ENCODE results near the gene PCID2.
"Not testable (repeated sequence)": the region's sequence is repeated elsewhere in the genome, so short reads cannot be mapped to it uniquely, and the experiment has no call there.

PCID2 gene

DNA sequence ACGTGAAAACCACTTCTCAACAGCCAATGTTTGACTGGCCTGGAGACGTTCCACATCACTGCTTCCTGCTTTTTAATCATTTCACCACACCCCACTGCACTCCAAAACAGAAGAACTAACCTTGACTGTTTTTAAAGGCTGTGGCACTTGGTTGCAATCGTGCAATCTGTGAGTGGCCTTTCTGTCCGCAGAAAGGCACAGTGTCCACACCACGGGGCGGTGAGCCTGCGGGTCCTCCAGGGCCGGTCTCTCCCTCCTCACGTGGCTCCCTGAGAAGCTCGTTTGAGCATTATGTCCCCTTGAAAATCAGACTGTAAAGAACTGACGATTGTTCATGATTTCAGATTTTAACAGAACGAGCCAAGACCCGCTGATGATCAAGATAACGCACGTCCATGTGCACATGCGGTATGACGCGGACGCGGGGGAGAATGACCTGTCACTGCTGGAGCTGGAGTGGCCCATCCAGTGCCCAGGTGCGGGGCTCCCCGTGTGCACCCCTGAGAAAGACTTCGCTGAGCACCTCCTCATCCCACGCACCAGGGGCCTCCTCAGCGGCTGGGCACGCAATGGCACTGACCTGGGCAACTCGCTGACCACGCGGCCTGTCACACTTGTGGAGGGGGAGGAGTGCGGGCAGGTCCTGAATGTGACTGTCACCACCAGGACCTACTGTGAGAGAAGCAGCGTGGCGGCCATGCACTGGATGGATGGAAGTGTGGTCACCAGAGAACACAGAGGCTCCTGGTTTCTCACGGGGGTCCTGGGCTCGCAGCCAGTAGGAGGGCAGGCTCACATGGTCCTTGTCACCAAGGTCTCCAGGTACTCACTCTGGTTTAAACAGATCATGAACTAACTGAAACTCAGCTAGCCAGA is 37.0 kb downstream of the PCID2 start:
- intact Hi-C loops (cut with DNase I) = no loop called here
- DNase-seq = no peak

DNA sequence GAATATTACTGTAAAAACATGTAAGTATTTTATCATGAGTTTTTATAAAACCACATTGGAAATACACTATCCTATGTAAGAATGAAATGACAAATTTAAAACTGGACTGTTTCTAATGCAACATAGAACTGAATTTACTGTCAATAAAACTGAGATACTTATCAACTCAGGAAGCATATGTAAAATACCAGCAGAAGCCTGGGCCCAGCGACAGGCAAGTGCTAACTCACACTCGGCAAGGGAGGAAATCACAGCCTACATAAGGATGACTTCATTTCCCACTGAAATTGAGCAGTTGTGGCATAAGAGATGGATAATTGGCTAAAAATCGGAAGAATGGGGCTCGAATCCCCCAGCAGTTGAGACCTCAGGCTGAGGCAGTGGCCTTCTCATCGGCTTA is 38.0 kb downstream of the PCID2 start:
- intact Hi-C loops (cut with DNase I) = no loop called here
- no peak for DNase-seq

DNA sequence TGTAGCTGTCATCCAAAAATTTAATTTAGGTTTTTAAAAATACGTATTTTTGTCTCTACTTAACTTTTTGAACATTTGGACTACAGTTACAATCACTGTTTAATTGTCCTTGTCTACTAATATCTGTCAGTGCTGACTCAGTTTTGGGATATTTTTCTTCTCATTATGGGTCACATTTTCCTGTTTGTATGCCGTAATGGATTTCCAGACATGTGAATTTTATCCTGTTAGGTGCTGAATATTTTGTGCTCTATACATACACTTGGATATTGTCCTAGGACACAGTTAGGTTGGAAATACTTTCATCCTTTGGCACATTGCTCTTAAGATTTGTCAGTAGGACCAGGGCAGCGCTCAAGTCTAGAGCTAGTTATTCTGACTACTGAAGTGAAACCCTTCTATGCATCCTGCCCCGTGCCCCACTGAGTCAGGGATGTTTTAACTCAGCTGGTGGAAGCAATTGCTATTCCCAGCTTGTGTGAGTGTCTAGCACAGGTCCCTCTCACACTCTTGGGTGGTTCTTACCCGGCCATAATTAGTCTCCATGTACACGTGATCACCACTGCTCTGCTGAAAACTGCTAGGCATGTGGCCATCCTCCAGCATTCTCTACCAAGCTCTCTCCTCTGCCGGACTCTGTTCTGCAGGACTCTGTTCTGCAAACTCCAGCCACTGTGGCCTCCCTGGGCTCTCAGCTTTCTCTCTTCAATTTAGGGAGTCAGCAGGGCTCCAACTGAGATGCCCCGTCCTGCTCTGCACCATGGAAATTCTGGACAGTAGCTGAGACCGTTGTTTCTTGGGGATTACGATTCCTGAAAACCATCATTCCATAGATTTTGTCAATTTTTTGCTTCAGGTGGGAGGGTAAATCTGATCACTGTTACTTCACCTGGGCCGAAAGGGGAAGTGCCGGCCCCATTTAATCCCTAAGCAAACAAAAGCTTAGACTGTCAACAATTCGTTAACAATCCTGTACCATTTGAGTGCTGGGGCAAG is 38.9 kb downstream of the PCID2 start:
- no peak for DNase-seq

DNA sequence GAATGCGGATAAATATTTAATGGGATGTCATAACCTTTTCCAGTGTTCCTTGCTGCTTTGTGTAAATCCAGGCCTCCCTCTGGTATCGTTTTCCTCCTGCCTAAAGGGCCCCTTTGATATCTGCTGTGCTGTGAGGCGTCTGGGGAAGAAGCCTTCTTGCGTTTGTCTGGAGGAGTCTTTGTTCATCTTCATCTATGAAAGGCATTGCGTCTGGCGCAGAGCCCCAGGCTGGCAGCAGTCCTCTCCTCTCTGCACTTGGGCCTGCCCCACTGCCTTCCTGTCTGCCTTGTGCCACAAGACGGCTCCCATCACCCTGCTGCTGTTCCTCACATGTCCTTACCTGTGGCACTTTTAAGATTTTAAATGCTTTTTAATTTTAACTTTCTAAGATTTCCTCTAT is 40.3 kb downstream of the PCID2 start:
- intact Hi-C loops (cut with DNase I) = no loop called here
- no peak for DNase-seq

More for the DNA sequence above, 38.9 kb downstream of the PCID2 start:
- intact Hi-C loops (cut with DNase I) = no loop called here

- intact Hi-C loops (cut with DNase I) = no loop called here
- DNase-seq = no peak
Measured at GRCh38 chr13:113167575-113167974, 40.9 kb downstream of the PCID2 start.

- peak in 1 of 42 donors; percentile 2 for DNase-seq
- intact Hi-C loops (cut with DNase I) = no loop called here
Measured at GRCh38 chr13:113167155-113167554, 41.3 kb downstream of the PCID2 start.

DNA sequence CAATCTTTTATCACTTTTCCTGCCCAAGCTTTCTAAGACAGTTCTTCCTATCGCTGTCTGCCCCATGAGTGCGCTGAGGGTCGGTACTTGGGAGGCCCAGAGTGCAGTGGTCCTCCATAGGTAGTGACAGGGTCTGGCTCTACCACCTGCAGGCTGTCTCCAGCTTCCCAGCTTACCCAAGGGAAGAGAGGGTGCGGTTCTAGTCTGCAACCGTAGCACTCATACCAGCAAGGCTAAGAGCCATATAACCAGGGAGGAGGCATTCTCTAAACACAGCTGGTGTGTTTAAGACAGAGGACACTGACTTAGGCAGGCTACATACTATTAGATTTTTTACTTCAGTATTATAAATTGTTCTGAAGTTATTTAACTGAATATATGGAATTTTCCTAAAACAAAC is 41.8 kb downstream of the PCID2 start:
- intact Hi-C loops (cut with DNase I) = no loop called here
- peak in 1 of 42 donors; percentile 3 for DNase-seq

DNA sequence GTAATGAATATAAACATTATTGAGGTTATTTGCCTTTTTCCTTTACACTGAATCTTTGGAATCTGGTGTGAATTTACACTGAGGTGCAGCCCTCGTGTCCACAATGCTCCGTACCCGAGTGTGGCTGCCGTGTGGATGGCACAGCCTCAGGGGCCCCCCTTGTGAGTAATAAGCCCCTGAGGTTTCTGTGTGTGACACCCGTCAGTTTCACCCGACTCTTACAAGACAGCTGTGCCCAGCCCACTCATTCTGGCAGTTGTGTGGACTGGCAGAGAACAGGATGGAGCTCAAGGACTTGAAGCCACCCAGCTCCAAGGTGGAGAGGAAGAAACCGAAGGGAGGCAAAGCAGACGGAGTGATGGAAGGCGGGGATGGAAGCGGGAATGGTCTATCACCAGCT is 42.2 kb downstream of the PCID2 start:
- DNase-seq = peak in 1 of 42 donors; percentile 9
- intact Hi-C loops (cut with DNase I) = no loop called here

DNA sequence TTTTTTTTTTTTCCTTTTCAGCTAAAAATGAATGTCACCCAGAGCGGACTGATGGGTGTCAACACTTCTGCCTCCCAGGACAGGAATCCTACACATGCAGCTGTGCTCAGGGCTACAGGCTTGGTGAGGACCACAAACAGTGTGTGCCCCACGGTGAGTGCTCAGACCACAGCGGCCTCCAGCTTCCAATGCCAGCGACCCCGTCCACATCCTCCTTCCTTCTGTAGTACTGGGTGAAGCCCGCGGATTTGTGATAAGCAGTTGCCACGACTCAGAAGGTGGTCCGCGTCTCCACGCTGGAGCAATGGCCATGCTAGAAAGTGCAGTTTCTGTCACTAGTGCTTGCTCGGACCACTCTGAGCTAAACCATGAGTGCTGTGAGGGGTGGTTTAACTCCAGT is 44.0 kb downstream of the PCID2 start:
- peak in 2 of 42 donors; percentile 23 to 26 for DNase-seq
- intact Hi-C loops (cut with DNase I) = no loop called here

DNA sequence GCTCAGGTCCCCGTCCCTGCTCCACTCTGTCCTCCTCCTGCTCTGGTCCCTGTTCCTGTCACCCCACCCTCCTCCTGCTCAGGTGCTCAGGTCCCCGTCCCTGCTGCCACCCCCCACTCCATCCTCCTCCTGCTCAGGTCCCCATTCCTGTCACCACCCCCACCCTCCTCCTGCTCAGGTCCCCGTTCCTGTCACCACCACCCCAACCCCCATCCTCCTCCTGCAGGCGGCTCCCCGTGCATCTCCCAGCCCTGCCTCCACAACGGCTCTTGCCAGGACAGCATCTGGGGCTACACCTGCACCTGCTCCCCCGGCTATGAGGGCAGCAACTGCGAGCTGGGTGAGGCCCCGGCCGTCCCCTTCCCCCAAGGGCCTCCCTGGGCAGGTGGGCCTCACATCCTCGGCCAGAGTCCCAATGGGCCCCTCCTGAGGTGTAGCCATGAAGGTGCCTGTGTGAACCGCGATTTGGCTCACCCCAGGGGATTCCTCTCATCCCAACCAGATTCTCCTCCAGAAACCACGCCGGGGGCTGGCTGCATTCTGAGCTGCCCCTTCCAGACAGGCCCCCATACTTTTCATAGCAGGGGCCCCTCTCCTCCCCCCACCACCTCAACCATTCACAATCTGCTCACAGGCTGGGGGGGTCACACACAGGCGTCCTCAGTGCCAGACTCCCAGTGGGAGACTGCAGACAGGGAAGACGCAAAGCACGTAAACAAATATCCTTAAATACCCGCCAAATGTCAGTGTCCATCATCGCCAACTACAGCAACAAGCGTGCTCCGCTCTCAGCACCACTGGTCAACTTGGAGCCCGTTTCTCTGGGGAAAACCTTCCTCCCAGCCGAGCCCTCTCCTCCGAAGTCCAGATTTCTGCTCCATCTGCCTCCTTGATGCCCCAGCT is 45.4 kb downstream of the PCID2 start:
- intact Hi-C loops (cut with DNase I) = no loop called here
- peak in 27 of 42 donors; percentile 23 to 72 (median 44) for DNase-seq

GRCh38 chr13:113161975-113162374 is 46.5 kb downstream of the PCID2 start:
- DNase-seq = peak in 1 of 42 donors; percentile 1
- intact Hi-C loops (cut with DNase I) = not testable (repeated sequence)

DNA sequence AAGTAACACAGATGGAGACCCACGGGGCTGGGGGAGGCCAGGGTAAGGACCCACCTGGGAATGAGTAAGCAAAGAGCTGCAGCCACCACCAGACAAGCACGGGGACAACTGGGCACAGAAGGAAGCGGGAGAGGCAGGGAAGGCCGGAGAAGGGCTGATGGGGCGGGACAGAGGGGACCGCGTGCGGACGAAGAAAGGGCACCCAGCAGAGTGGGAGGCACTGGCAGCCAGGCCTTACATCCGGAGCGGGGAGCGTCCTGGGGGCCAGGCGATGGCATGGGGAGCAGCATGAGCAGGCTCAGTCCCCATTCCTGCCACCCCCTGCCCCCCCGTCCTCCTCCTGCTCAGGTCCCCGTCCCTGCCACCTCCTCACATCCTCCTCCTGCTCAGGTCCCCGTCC is 47.0 kb downstream of the PCID2 start:
- intact Hi-C loops (cut with DNase I) = no loop called here
- peak in 2 of 42 donors; percentile 23 to 35 for DNase-seq

GRCh38 chr13:113160983-113161382 is 47.5 kb downstream of the PCID2 start:
- intact Hi-C loops (cut with DNase I) = no loop called here
- peak in 2 of 42 donors; percentile 28 to 32 for DNase-seq

GRCh38 chr13:113159701-113160100 is 48.8 kb downstream of the PCID2 start:
- peak in 2 of 42 donors; percentile 18 to 31 for DNase-seq
- intact Hi-C loops (cut with DNase I) = loop anchor here (5.0 kb wide), 1 partner anchor 43 kb away; no protein-coding TSS in a partner anchor

- peak in 2 of 42 donors; percentile 26 to 35 for DNase-seq
- intact Hi-C loops (cut with DNase I) = loop anchor here (5.0 kb wide), 1 partner anchor 43 kb away; no protein-coding TSS in a partner anchor
Measured at GRCh38 chr13:113158946-113159345, 49.5 kb downstream of the PCID2 start.

DNA sequence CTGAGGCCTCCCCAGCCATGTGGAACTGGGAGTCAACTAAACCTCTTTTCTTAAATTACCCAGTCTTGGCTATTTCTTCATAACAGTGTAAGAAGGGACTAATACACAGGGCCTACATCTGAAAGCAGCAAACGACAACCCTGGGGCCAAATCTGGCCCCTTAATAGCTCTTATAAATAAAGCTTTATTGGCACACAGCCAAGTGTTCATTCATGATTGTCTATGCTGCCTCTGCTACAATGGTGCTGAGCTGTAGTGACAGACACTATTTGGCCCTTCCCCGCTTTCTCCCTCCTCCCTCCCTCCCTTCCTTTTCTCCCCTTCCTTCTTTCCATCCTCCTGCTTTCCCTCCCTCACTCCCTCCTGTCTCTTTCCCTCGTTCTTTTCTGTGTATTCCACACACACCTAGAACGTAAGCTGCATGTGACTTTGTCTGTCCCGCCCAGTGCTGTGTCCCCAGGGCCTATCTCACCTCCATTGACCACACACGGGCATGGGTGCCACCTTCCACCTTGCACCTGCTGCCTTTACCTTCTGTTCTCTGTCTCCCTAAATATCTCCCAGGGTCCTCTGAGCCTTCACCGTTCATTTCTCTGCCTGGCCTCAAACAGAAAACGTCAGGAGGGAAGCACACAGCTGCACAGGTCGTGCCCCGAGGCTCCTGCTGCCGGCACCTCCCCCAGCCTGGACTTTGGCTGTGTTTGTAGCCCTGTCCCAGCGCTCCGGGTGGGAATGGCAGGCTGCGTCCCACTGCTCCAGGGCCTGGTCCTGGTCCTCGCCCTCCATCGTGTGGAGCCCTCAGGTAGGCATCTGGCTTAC is 50.3 kb downstream of the PCID2 start, which contains the start of gene PROZ:
TSS of gene PROZ (plus strand) at position 720 of the 819 bp plus-strand sequence. CDS start at position 733, 13 bp downstream.
- peak in 2 of 42 donors; percentile 11 to 17 for DNase-seq
- intact Hi-C loops (cut with DNase I) = loop anchor here (5.0 kb wide), 1 partner anchor 44 kb away; no protein-coding TSS in a partner anchor

DNA sequence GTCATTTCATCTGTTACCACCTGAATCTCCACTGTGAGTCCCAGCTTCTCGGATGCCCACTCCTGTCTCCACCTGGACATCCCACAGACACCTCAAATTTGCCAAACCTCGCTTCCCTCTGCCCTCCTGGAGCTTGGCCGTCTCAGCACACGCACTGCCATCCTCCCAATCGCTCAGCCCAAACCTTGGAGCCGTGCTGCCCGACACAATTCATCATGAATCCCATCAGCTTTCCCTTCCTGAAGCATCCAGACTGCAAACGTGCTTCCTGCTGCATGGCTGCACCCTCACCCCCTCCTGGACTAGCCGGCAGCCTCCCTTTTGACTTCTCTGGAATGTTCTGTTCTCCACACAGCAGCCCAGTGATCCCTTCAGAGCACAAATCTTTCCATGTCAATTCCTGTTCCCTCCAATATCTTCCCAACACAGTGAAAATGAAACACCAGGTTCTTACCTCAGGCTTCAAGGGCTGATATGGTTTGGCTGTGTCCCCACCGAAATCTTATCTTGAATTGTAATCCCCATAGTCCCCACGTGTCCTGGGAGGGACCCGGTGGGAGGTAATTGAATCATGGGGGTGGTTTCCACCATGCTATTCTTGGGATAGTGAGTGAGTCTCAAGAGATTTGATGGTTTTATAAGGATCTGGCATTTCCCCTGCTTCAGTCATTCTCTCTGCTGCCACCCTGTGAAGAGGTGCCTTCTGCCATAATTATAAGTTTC is 51.1 kb downstream of the PCID2 start:
- intact Hi-C loops (cut with DNase I) = loop anchor here (5.0 kb wide), 1 partner anchor 45 kb away; no protein-coding TSS in a partner anchor
- DNase-seq = peak in 2 of 42 donors; percentile 11 to 31
